Endothelial cell of umbilical vein (primary cell): ENCODE results near the gene CYP2A13. TPM values are rescaled to one million over a fixed set of nuclear protein-coding genes. Genes with fewer than 3 reads are reported as not detected.

Experiments used
- BruUV-seq: library from RNA; stranded (reverse); fragments of 400-500 nt; replicated peaks from 2 replicates; lab custom pipeline; 2021; lab: Mats Ljungman, UMichigan
- CTCF ChIA-PET: fragments of 300-600, 350-600 bp; sonication (Branson Sonifier 250); formaldehyde crosslinking; loops from one replicate; lab custom pipeline; 2021; ENCODE audit warnings: antibody characterized with exemption, inconsistent platforms; lab: Charles Lee
- POLR2A ChIA-PET: fragments of 300-600, 350-600 bp; sonication (Branson Sonifier 250); formaldehyde crosslinking; loops from one replicate; lab custom pipeline; 2021; ENCODE audit warnings: antibody characterized with exemption, inconsistent platforms; lab: Charles Lee
- DNase-seq: peaks from one replicate; pipeline ENCODE4 v3.0.0-alpha.2; 2011; ENCODE audit warnings: low read depth, low spot score
- FAIRE-seq: peaks from 2 replicates; lab custom pipeline; 2011; peaks lifted over from hg19 to GRCh38; lab: Jason Lieb, UNC
- H2AFZ ChIP-seq: 2 replicates; pipeline ENCODE4 v1.6.0; 2012; ENCODE audit warnings: low read depth, low read length, control low read depth, inconsistent platforms
- H3K27ac ChIP-seq: 2 replicates; pipeline ENCODE4 v1.5.1; 2011; ENCODE audit warnings: low read depth, mild to moderate bottlenecking, control low read depth, low read length, moderate library complexity; ENCODE audit not compliant: insufficient read depth
- H3K27me3 ChIP-seq, 2 experiments: 2 replicates each; pipeline versions ENCODE4 v1.6.0 to v1.6.1; 2011; ENCODE audit warnings: low read length in 2 of 2, mixed read lengths in 1 of 2; ENCODE audit not compliant: control insufficient read depth in 2 of 2, insufficient read depth in 2 of 2
- H3K36me3 ChIP-seq, 2 experiments: 2 replicates in 1 of 2; 3 replicates in 1 of 2; pipeline ENCODE4 v1.5.1; 2011; ENCODE audit warnings: low read length in 2 of 2, mild to moderate bottlenecking in 1 of 2, moderate library complexity in 1 of 2; ENCODE audit not compliant: control insufficient read depth in 2 of 2, insufficient read depth in 2 of 2; ENCODE audit errors: extremely low read depth in 1 of 2
- H3K4me1 ChIP-seq: 3 replicates; pipeline ENCODE4 v1.5.1; 2011; ENCODE audit warnings: mild to moderate bottlenecking, low read length; ENCODE audit not compliant: control insufficient read depth, insufficient read depth; ENCODE audit errors: extremely low read depth
- H3K4me2 ChIP-seq: 2 replicates; pipeline ENCODE4 v1.6.1; 2011; ENCODE audit warnings: low read length, control low read depth, mixed read lengths; ENCODE audit not compliant: insufficient read depth
- H3K4me3 ChIP-seq, 3 experiments: fragments of 200-600 bp in 1 of 3; sonication (generic), shearing (Covaris generic) in 1 of 3; replicated peaks in 1 of 3; 2 replicates each; pipeline ENCODE4 v1.5.1; 2011 to 2016; ENCODE audit warnings: control low read depth in 3 of 3, low read length in 3 of 3, mild to moderate bottlenecking in 2 of 3, inconsistent platforms in 1 of 3, low read depth in 1 of 3, moderate library complexity in 1 of 3; ENCODE audit not compliant: insufficient read depth in 1 of 3
- H3K79me2 ChIP-seq: 2 replicates; pipeline ENCODE4 v1.6.0; 2012; ENCODE audit warnings: low read length, inconsistent platforms; ENCODE audit not compliant: control insufficient read depth, insufficient read depth
- H3K9ac ChIP-seq: replicated peaks from 2 replicates; pipeline ENCODE3; 2011; ENCODE audit warnings: low read length, control low read depth; ENCODE audit not compliant: insufficient read depth; ENCODE audit errors: extremely low read depth
- H3K9me1 ChIP-seq: replicated peaks from 3 replicates; pipeline ENCODE4 v1.6.0; 2011; ENCODE audit warnings: mild to moderate bottlenecking, low read length; ENCODE audit not compliant: control insufficient read depth, insufficient read depth; ENCODE audit errors: extremely low read depth
- H3K9me3 ChIP-seq: replicated peaks from 2 replicates; pipeline ENCODE4 v1.5.1; 2012; ENCODE audit warnings: low read length, inconsistent platforms; ENCODE audit not compliant: control insufficient read depth, insufficient read depth
- H4K20me1 ChIP-seq: replicated peaks from 2 replicates; pipeline ENCODE3; 2011; ENCODE audit warnings: mild to moderate bottlenecking, low read length; ENCODE audit not compliant: control insufficient read depth, insufficient read depth; ENCODE audit errors: extremely low read depth
- EZH2 ChIP-seq: IDR thresholded peaks from 2 replicates; pipeline ENCODE4 v1.6.1; 2012; ENCODE audit warnings: borderline replicate concordance, low read depth, mild to moderate bottlenecking, moderate library complexity, low read length, inconsistent platforms; ENCODE audit not compliant: severe bottlenecking
- GATA2 ChIP-seq: IDR thresholded peaks from 2 replicates; pipeline ENCODE4 v1.7.0; 2011; ENCODE audit warnings: low read depth, mild to moderate bottlenecking, moderate library complexity, mixed read lengths, low read length; ENCODE audit not compliant: insufficient read length, insufficient read depth
- MYC ChIP-seq: IDR thresholded peaks from one replicate; pipeline ENCODE4 v1.6.1; 2011; ENCODE audit warnings: mild to moderate bottlenecking, low read depth, low read length
- POLR2A ChIP-seq: IDR thresholded peaks from 2 replicates; pipeline ENCODE4 v1.6.1; 2012; ENCODE audit warnings: low read depth, mild to moderate bottlenecking, control low read depth, low read length
- POLR2AphosphoS5 ChIP-seq: IDR thresholded peaks from 2 replicates; pipeline ENCODE4 v1.6.1; 2012; ENCODE audit warnings: low read depth, mild to moderate bottlenecking, control low read depth, low read length, moderate library complexity; ENCODE audit not compliant: insufficient read depth
- dilution Hi-C: fragments of 300-500 bp; cut with MboI; formaldehyde crosslinking; loops from one replicate; pipeline ENCODE4 v1.15.0; 2019; ENCODE audit warnings: low sequenced_read_pairs; ENCODE audit not compliant: extremely low pct_ligation_motif_present
- intact Hi-C: fragments of 100-400 bp; cut with micrococcal nuclease; formaldehyde crosslinking; loops from one replicate; pipeline ENCODE4 v1.10.0; 2022
- polyA plus RNA-seq, 4 experiments: library from polyadenylated mRNA; depleted of rRNA in 3 of 4; stranded (reverse) in 3 of 4; unstranded in 1 of 4; fragments of >200 nt; gene quantifications; 2 replicates each; pipeline versions ENCODE4 v1.2.1 to v1.2.3, GENCODE V29; 2011 to 2012; ENCODE audit warnings: missing spikeins in 1 of 4
- total RNA-seq: library from RNA; stranded (reverse); gene quantifications from 2 replicates; pipeline ENCODE4 v1.2.3, GENCODE V29; 2021

CYP2A13 gene
- total and polyA plus RNA-seq, 2 donors (not counting 3 experiments of a cell fraction or from before 2014, with no cell fraction given) = not detected

DNA sequence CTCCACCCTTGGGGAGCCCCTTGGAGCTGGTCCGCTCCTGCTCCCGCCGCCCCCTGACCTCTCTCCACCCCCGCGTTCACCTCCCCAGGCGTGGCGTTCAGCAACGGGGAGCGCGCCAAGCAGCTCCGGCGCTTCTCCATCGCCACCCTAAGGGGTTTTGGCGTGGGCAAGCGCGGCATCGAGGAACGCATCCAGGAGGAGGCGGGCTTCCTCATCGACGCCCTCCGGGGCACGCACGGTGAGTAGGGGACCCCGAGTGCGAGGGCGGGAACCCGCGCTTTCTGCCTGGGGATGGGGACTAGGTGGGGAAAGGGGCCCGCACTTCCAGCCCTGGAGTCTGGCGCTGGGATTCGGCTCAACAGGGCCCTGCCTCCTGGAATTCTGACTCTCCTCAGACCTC lies 1.7 kb downstream of the CYP2A13 start:
- no peaks in the 10 kb centered on the region for H3K9me1 ChIP-seq
- H3K4me2 ChIP-seq = no peak overlapping the region
- no peak for TF ChIP-seq POLR2A
- BruUV-seq = no TSS peak
- dilution Hi-C loops (no loop called here), intact Hi-C loops (no loop called here)
- no peak overlapping the region for H3K9ac ChIP-seq
- DNase-seq = no peak
- no peak for FAIRE-seq
- no peaks in the 10 kb centered on the region for H3K9me3 ChIP-seq
- peaks cover 2 to 6% of the 10 kb centered on the region in 2 experiments for H3K27me3 ChIP-seq
- H2AFZ ChIP-seq = no peak overlapping the region
- H4K20me1 ChIP-seq = no peaks in the 10 kb centered on the region
- POLR2A ChIA-PET = interaction anchor here (0.6 to 0.7 kb wide), 2 partner anchors 16 to 94 kb away, joined by 4 to 11 read pairs; no protein-coding TSS in a partner anchor
- no peaks in the 10 kb centered on the region for H3K4me1 ChIP-seq
- no peak overlapping the region for H3K4me3 ChIP-seq
- no peaks in the 10 kb centered on the region for H3K79me2 ChIP-seq
- no peak overlapping the region for H3K27ac ChIP-seq
- CTCF ChIA-PET = no interaction called here
- no peaks in the 10 kb centered on the region for H3K36me3 ChIP-seq

DNA sequence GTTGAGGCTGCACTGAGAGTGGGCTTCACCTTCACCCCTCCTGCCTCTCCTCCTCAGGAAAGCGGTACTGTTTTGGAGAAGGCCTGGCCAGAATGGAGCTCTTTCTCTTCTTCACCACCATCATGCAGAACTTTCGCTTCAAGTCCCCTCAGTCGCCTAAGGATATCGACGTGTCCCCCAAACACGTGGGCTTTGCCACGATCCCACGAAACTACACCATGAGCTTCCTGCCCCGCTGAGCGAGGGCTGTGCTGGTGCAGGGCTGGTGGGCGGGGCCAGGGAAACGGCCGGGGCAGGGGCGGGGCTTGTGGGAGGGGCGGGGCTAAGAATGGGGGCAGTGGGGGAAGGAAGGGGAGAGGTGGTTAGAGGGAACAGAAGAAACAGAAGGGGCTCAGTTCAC lies 7.5 kb downstream of the CYP2A13 start:
- intact Hi-C loops (no loop called here), dilution Hi-C loops (no loop called here)
- Histone ChIP-seq H3K9me3 (no peaks in the 10 kb centered on the region), H3K27me3 (peaks cover 0 to 2% of the 10 kb centered on the region in 2 experiments), H4K20me1 (no peaks in the 10 kb centered on the region), H3K9me1 (no peaks in the 10 kb centered on the region), H3K27ac (no peak overlapping the region), H3K79me2 (no peaks in the 10 kb centered on the region), H3K9ac (no peak overlapping the region), H3K4me1 (no peaks in the 10 kb centered on the region), H3K4me2 (no peak overlapping the region), H3K4me3 (no peak overlapping the region), H3K36me3 (no peaks in the 10 kb centered on the region), H2AFZ (no peak overlapping the region)
- CTCF ChIA-PET = no interaction called here
- BruUV-seq = no TSS peak
- DNase-seq = no peak
- POLR2A ChIA-PET = no interaction called here
- FAIRE-seq = no peak
- no peak for TF ChIP-seq GATA2
- no peak for TF ChIP-seq POLR2AphosphoS5
- TF ChIP-seq MYC = no peak
- no peak for TF ChIP-seq EZH2
